ENCODE measurements around the gene CEP162.

- TF ChIP-seq ZZZ3 (IDR thresholded peaks at IDR 0.05; ENCODE audit: control insufficient read depth, insufficient read length, low read depth) (no peak), SIX5 (IDR thresholded peaks at IDR 0.05; ENCODE audit: low read depth, low read length, severe bottlenecking) (no peak), FOXK2 (IDR thresholded peaks at IDR 0.05) (no peak), TAF1 (IDR thresholded peaks at IDR 0.05; ENCODE audit: borderline replicate concordance, low read depth, low read length) (no peak), NR2C2 (IDR thresholded peaks at IDR 0.05; ENCODE audit: borderline replicate concordance, control insufficient read depth, insufficient read length, low read depth) (no peak), SREBF1 (IDR thresholded peaks at IDR 0.05; ENCODE audit: low read length) (no peak), POLR2A (IDR thresholded peaks at IDR 0.05; ENCODE audit: low read depth, low read length) (no peak), NFIC (IDR thresholded peaks at IDR 0.05; ENCODE audit: low read depth, low read length) (no peak), IKZF1 (conservative IDR thresholded peaks at IDR 0.05) (no peak), EZH2 (IDR thresholded peaks at IDR 0.05; ENCODE audit: borderline replicate concordance, control insufficient read depth, low read depth, low read length) (no peak), CHD2 (IDR thresholded peaks at IDR 0.05; ENCODE audit: borderline replicate concordance, low read depth, low read length) (no peak)
- TF ChIP-seq, protein P1, sequence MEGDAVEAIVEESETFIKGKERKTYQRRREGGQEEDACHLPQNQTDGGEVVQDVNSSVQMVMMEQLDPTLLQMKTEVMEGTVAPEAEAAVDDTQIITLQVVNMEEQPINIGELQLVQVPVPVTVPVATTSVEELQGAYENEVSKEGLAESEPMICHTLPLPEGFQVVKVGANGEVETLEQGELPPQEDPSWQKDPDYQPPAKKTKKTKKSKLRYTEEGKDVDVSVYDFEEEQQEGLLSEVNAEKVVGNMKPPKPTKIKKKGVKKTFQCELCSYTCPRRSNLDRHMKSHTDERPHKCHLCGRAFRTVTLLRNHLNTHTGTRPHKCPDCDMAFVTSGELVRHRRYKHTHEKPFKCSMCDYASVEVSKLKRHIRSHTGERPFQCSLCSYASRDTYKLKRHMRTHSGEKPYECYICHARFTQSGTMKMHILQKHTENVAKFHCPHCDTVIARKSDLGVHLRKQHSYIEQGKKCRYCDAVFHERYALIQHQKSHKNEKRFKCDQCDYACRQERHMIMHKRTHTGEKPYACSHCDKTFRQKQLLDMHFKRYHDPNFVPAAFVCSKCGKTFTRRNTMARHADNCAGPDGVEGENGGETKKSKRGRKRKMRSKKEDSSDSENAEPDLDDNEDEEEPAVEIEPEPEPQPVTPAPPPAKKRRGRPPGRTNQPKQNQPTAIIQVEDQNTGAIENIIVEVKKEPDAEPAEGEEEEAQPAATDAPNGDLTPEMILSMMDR (IDR thresholded peaks at IDR 0.05 in 2 of 3, conservative IDR thresholded peaks at IDR 0.05 in 1 of 3; ENCODE audit: control insufficient read depth in 2 of 3, extremely low read depth in 1 of 3, insufficient read depth in 1 of 3, low read depth in 3 of 3, low read length in 3 of 3) = no peak
- TF ChIP-seq, protein P2, sequence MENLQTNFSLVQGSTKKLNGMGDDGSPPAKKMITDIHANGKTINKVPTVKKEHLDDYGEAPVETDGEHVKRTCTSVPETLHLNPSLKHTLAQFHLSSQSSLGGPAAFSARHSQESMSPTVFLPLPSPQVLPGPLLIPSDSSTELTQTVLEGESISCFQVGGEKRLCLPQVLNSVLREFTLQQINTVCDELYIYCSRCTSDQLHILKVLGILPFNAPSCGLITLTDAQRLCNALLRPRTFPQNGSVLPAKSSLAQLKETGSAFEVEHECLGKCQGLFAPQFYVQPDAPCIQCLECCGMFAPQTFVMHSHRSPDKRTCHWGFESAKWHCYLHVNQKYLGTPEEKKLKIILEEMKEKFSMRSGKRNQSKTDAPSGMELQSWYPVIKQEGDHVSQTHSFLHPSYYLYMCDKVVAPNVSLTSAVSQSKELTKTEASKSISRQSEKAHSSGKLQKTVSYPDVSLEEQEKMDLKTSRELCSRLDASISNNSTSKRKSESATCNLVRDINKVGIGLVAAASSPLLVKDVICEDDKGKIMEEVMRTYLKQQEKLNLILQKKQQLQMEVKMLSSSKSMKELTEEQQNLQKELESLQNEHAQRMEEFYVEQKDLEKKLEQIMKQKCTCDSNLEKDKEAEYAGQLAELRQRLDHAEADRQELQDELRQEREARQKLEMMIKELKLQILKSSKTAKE (IDR thresholded peaks at IDR 0.05; ENCODE audit: low read depth, poor library complexity, severe bottlenecking) = no peak
- TF ChIP-seq, protein P3, sequence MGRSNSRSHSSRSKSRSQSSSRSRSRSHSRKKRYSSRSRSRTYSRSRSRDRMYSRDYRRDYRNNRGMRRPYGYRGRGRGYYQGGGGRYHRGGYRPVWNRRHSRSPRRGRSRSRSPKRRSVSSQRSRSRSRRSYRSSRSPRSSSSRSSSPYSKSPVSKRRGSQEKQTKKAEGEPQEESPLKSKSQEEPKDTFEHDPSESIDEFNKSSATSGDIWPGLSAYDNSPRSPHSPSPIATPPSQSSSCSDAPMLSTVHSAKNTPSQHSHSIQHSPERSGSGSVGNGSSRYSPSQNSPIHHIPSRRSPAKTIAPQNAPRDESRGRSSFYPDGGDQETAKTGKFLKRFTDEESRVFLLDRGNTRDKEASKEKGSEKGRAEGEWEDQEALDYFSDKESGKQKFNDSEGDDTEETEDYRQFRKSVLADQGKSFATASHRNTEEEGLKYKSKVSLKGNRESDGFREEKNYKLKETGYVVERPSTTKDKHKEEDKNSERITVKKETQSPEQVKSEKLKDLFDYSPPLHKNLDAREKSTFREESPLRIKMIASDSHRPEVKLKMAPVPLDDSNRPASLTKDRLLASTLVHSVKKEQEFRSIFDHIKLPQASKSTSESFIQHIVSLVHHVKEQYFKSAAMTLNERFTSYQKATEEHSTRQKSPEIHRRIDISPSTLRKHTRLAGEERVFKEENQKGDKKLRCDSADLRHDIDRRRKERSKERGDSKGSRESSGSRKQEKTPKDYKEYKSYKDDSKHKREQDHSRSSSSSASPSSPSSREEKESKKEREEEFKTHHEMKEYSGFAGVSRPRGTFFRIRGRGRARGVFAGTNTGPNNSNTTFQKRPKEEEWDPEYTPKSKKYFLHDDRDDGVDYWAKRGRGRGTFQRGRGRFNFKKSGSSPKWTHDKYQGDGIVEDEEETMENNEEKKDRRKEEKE (IDR thresholded peaks at IDR 0.05) = no peak
Observed at GRCh38 chr6:84103029-84103428, 124.4 kb downstream of the CEP162 start.
